Measurements from ENCODE around the gene NCOR1. TPM values are rescaled to one million over a fixed set of nuclear protein-coding genes. Genes with fewer than 3 reads are reported as not detected.

Gene NCOR1
- total and polyA plus RNA-seq, 2 of the 13 experiments (the other 11 are each of a cell fraction or from before 2014, with no cell fraction given) = 57.0 to 71.7 TPM

GRCh38 chr17:16250635-16251034 lies 35.3 kb upstream of the NCOR1 start (continued):
- TF ChIP-seq, protein P1, sequence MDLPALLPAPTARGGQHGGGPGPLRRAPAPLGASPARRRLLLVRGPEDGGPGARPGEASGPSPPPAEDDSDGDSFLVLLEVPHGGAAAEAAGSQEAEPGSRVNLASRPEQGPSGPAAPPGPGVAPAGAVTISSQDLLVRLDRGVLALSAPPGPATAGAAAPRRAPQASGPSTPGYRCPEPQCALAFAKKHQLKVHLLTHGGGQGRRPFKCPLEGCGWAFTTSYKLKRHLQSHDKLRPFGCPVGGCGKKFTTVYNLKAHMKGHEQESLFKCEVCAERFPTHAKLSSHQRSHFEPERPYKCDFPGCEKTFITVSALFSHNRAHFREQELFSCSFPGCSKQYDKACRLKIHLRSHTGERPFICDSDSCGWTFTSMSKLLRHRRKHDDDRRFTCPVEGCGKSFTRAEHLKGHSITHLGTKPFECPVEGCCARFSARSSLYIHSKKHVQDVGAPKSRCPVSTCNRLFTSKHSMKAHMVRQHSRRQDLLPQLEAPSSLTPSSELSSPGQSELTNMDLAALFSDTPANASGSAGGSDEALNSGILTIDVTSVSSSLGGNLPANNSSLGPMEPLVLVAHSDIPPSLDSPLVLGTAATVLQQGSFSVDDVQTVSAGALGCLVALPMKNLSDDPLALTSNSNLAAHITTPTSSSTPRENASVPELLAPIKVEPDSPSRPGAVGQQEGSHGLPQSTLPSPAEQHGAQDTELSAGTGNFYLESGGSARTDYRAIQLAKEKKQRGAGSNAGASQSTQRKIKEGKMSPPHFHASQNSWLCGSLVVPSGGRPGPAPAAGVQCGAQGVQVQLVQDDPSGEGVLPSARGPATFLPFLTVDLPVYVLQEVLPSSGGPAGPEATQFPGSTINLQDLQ (CRISPR knock-in tag; IDR thresholded peaks at IDR 0.05) = no peak
- TF ChIP-seq ZSCAN31 (CRISPR knock-in tag; IDR thresholded peaks at IDR 0.05; ENCODE audit: low read depth) (no peak), PRDM15 (CRISPR knock-in tag; IDR thresholded peaks at IDR 0.05) (no peak), KLF16 (CRISPR knock-in tag; IDR thresholded peaks at IDR 0.05) (peak in 1 of 2 experiments; percentile 36; a peak in 1 of 4 replicates), FOXP1 (IDR thresholded peaks at IDR 0.05) (no peak), FOXP1 (CRISPR knock-in tag; IDR thresholded peaks at IDR 0.05) (no peak), SOX13 (IDR thresholded peaks at IDR 0.05) (no peak), SOX13 (CRISPR knock-in tag; conservative IDR thresholded peaks at IDR 0.05 in 1 of 2, IDR thresholded peaks at IDR 0.05 in 1 of 2) (peak in 1 of 2 experiments; percentile 40; a peak in 1 of 4 replicates), KLF6 (CRISPR knock-in tag; IDR thresholded peaks at IDR 0.05) (peak; percentile 68; the same call in 1 of the 2 replicates), ZNF616 (CRISPR knock-in tag; IDR thresholded peaks at IDR 0.05; ENCODE audit: low read depth) (no peak), PATZ1 (CRISPR knock-in tag; IDR thresholded peaks at IDR 0.05) (peak; percentile 15; the same call in 1 of the 2 replicates)
- TF ChIP-seq, protein P2, sequence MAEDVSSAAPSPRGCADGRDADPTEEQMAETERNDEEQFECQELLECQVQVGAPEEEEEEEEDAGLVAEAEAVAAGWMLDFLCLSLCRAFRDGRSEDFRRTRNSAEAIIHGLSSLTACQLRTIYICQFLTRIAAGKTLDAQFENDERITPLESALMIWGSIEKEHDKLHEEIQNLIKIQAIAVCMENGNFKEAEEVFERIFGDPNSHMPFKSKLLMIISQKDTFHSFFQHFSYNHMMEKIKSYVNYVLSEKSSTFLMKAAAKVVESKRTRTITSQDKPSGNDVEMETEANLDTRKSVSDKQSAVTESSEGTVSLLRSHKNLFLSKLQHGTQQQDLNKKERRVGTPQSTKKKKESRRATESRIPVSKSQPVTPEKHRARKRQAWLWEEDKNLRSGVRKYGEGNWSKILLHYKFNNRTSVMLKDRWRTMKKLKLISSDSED (CRISPR knock-in tag; IDR thresholded peaks at IDR 0.05) = no peak
